HepG2 (cell line): ENCODE results near the gene FAM200B.

ENCODE experiments used
- AKNA ChIP-seq: sonication (generic); formaldehyde crosslinking; IDR thresholded peaks from 2 replicates; pipeline ENCODE4 v1.4.0; 2020; ENCODE audit warnings: missing genetic modification reagents, borderline replicate concordance
- CTCF ChIP-seq: sonication (generic); formaldehyde crosslinking; IDR thresholded peaks from 2 replicates; pipeline ENCODE4 v1.5.0; 2020; ENCODE audit warnings: mild to moderate bottlenecking, missing genetic modification reagents, moderate library complexity
- MZF1 ChIP-seq: sonication (generic); formaldehyde crosslinking; IDR thresholded peaks from 2 replicates; pipeline ENCODE4 v1.8.1; 2023; ENCODE audit warnings: mild to moderate bottlenecking, missing genetic modification reagents, borderline replicate concordance
- REST ChIP-seq, 2 experiments: IDR thresholded peaks; 2 replicates each; pipeline ENCODE4 v1.6.1; 2011 to 2012; ENCODE audit warnings: low read length in 2 of 2, borderline replicate concordance in 1 of 2, low read depth in 1 of 2, mild to moderate bottlenecking in 1 of 2, moderate library complexity in 1 of 2
- SMYD3 ChIP-seq: sonication (generic); formaldehyde crosslinking; IDR thresholded peaks from 2 replicates; pipeline ENCODE4 v1.8.1; 2023; ENCODE audit warnings: mild to moderate bottlenecking, missing genetic modification reagents
- SP1 ChIP-seq, 2 experiments: fragments of 450-650 bp in 1 of 2; sonication (generic) in 1 of 2; formaldehyde crosslinking in 1 of 2; IDR thresholded peaks; 2 replicates each; pipeline versions ENCODE4 v1.4.0 to v1.6.1; 2016 to 2020; ENCODE audit warnings: missing genetic modification reagents in 1 of 2
- ZNF546 ChIP-seq: sonication (generic); formaldehyde crosslinking; conservative IDR thresholded peaks from 2 replicates; pipeline ENCODE4 v1.8.1; 2023; ENCODE audit warnings: mild to moderate bottlenecking, missing genetic modification reagents

GRCh38 chr4:15657366-15657765 lies 24.3 kb upstream of the FAM200B start:
- TF ChIP-seq AKNA: no peak
- TF ChIP-seq CTCF: no peak
- no peak for TF ChIP-seq MZF1 (CRISPR knock-in tag)
- no peak for TF ChIP-seq ZNF546 (CRISPR knock-in tag)
- no peak for TF ChIP-seq REST (IDR thresholded peaks at IDR 0.05; ENCODE audit: borderline replicate concordance in 1 of 2, low read depth in 1 of 2, low read length in 2 of 2)
- TF ChIP-seq SP1 (IDR thresholded peaks at IDR 0.05): no peak
- no peak for TF ChIP-seq SP1 (CRISPR knock-in tag; IDR thresholded peaks at IDR 0.05)
- no peak for TF ChIP-seq SMYD3 (CRISPR knock-in tag)
